ENCODE measurements around the gene EIF3C. TPM values are rescaled to one million over a fixed set of nuclear protein-coding genes. Genes with fewer than 3 reads are reported as not detected.

Gene EIF3C
- total RNA-seq, 1 donor from 2014 or later: 1,175 TPM

Other genes starting within 250 kb of the EIF3C start
- gene NPIPB7, start 239.1 kb upstream of the EIF3C start, total RNA-seq: 0.24 TPM in 1 of 2 replicates, not detected in the other
- 27.1 and 28.5 TPM in 2 replicates for gene CLN3, start 219.4 kb upstream of the EIF3C start, total RNA-seq
- gene APOBR, start 216.8 kb upstream of the EIF3C start, total RNA-seq: 3.5 and 4.3 TPM in 2 replicates
- not detected in 2 replicates for gene IL27, start 204.6 kb upstream of the EIF3C start, total RNA-seq
- gene NUPR1, start 172.5 kb upstream of the EIF3C start, total RNA-seq: not detected in 2 replicates
- gene SGF29, start 157.5 kb upstream of the EIF3C start, total RNA-seq: 38.6 and 39.0 TPM in 2 replicates
- 0.12 and 0.41 TPM in 2 replicates for gene SULT1A2, start 114.4 kb upstream of the EIF3C start, total RNA-seq
- 8.4 and 8.9 TPM in 2 replicates for gene SULT1A1, start 101.4 kb upstream of the EIF3C start, total RNA-seq
- gene NPIPB8, start 73.4 kb upstream of the EIF3C start, total RNA-seq: 0.70 and 1.2 TPM in 2 replicates
- 2.4 and 5.3 TPM in 2 replicates for gene NPIPB9, start 40.3 kb downstream of the EIF3C start, total RNA-seq
- gene ATXN2L, start 111.5 kb downstream of the EIF3C start, total RNA-seq: 319 and 337 TPM in 2 replicates
- gene TUFM, start 134.9 kb downstream of the EIF3C start, total RNA-seq: 261 and 264 TPM in 2 replicates
- 54.2 and 56.2 TPM in 2 replicates for gene SH2B1, start 152.4 kb downstream of the EIF3C start, total RNA-seq
- gene ATP2A1, start 167.0 kb downstream of the EIF3C start, total RNA-seq: 2.6 and 3.3 TPM in 2 replicates
- 18.3 and 21.1 TPM in 2 replicates for gene RABEP2, start 213.8 kb downstream of the EIF3C start, total RNA-seq
- gene CD19, start 220.5 kb downstream of the EIF3C start, total RNA-seq: not detected in 2 replicates
- 110 and 111 TPM in 2 replicates for gene NFATC2IP, start 239.5 kb downstream of the EIF3C start, total RNA-seq

Data from activated T-helper 1 cell treated with anti-CD3 and anti-CD28 coated beads, Interleukin-12 subunit alpha, Interleukin-12 subunit beta, Interleukin-2, Interleukin-4 antibody, amounts not matched to agents 30 ng/mL and 10 ng/mL and 1 ng/mL, durations not matched to agents 14 hours and 24 hours and 36 hours (primary cell).